MCF 10A (cell line): ENCODE results near the gene SPATA13. TPM values are rescaled to one million over a fixed set of nuclear protein-coding genes. Genes with fewer than 3 reads are reported as not detected.

Experiments
- BruUV-seq: library from RNA; stranded (reverse); fragments of 400-500 nt; replicated peaks from 2 replicates; lab custom pipeline; 2021; lab: Mats Ljungman, UMichigan
- CTCF ChIA-PET: fragments of 300-600 bp; sonication (Branson Sonifier 250); formaldehyde crosslinking; extraction: SDS; loops from one replicate; lab custom pipeline; 2021; ENCODE audit warnings: antibody characterized with exemption, inconsistent platforms; lab: Yijun Ruan, JAX
- POLR2A ChIA-PET: fragments of 300-600, 350-650 bp; sonication (Branson Sonifier 250); formaldehyde crosslinking; extraction: SDS; loops from one replicate; lab custom pipeline; 2020; ENCODE audit warnings: antibody characterized with exemption, inconsistent platforms; lab: Yijun Ruan, JAX
- DNase-seq: peaks from one replicate; pipeline ENCODE4 v3.0.0-alpha.2; 2018; ENCODE audit not compliant: unreplicated experiment
- H3K27ac Mint-ChIP-seq: one replicate; pipeline ENCODE4 v1.8.0; 2022; ENCODE audit warnings: mild to moderate bottlenecking, low read depth, mixed read lengths; ENCODE audit not compliant: unreplicated experiment
- H3K27me3 Mint-ChIP-seq: one replicate; pipeline ENCODE4 v1.8.0; 2022; ENCODE audit warnings: mixed read lengths; ENCODE audit not compliant: insufficient read depth, unreplicated experiment
- H3K36me3 Mint-ChIP-seq: one replicate; pipeline ENCODE4 v1.8.0; 2022; ENCODE audit warnings: mild to moderate bottlenecking, moderate library complexity, mixed read lengths; ENCODE audit not compliant: insufficient read depth, unreplicated experiment
- H3K4me1 Mint-ChIP-seq: one replicate; pipeline ENCODE4 v1.8.0; 2022; ENCODE audit warnings: mixed read lengths; ENCODE audit not compliant: insufficient read depth, unreplicated experiment
- H3K4me3 Mint-ChIP-seq: one replicate; pipeline ENCODE4 v1.8.0; 2022; ENCODE audit warnings: mild to moderate bottlenecking, moderate library complexity, mixed read lengths; ENCODE audit not compliant: unreplicated experiment
- H3K9me3 Mint-ChIP-seq: one replicate; pipeline ENCODE4 v1.8.0; 2022; ENCODE audit warnings: mixed read lengths; ENCODE audit not compliant: unreplicated experiment
- CTCF ChIP-seq: fragments of 200-600 bp; IDR thresholded peaks from one replicate; pipeline ENCODE4 v1.8.0; 2022; ENCODE audit warnings: antibody characterized with exemption, mild to moderate bottlenecking; ENCODE audit not compliant: unreplicated experiment
- intact Hi-C: fragments of 100-400 bp; cut with micrococcal nuclease; formaldehyde crosslinking; loops from 2 replicates; pipeline ENCODE4 v1.14.1; 2022
- total RNA-seq: library from RNA; stranded (reverse); gene quantifications from 2 replicates; pipeline ENCODE4 v1.2.3, GENCODE V29; 2022

The SPATA13 gene
- total RNA-seq, 1 experiment from 2014 or later = 2.2 TPM

GRCh38 chr13:24218977-24219376 lies 58.5 kb downstream of the SPATA13 start:
- no TSS peak for BruUV-seq
- ChIA-PET CTCF (interaction anchor here (0.5 to 5.8 kb wide), 24 partner anchors 9 to 1026 kb away, joined by 3 to 74 read pairs (median 3); partner anchors contain the start of gene SPATA13), POLR2A (interaction anchor here (0.6 to 1.6 kb wide), 2 partner anchors 199 to 329 kb away, joined by 3 to 5 read pairs; no protein-coding TSS in a partner anchor)
- intact Hi-C loops = no loop called here
- no peaks in the 10 kb centered on the region for H3K27me3 Mint-ChIP-seq
- H3K36me3 Mint-ChIP-seq = no peaks in the 10 kb centered on the region
- no peaks in the 10 kb centered on the region for H3K9me3 Mint-ChIP-seq
- DNase-seq = no peak
- TF ChIP-seq CTCF = no peak
- H3K27ac Mint-ChIP-seq = no peak overlapping the region
- no peaks in the 10 kb centered on the region for H3K4me1 Mint-ChIP-seq
- no peak overlapping the region for H3K4me3 Mint-ChIP-seq

- H3K4me3 Mint-ChIP-seq = no peak overlapping the region
- H3K4me1 Mint-ChIP-seq = no peaks in the 10 kb centered on the region
- H3K27ac Mint-ChIP-seq = no peak overlapping the region
- H3K9me3 Mint-ChIP-seq = no peaks in the 10 kb centered on the region
- peak; percentile 66 for TF ChIP-seq CTCF
- BruUV-seq = no TSS peak
- H3K27me3 Mint-ChIP-seq = no peaks in the 10 kb centered on the region
- peak; percentile 82 for DNase-seq
- POLR2A ChIA-PET = interaction anchor here (1.1 to 1.6 kb wide), 3 partner anchors 12 to 298 kb away, joined by 3 to 5 read pairs (median 3); no protein-coding TSS in a partner anchor
- intact Hi-C loops = loop anchor here (1.0 to 10.0 kb wide), 4 partner anchors 167 to 505 kb away; no protein-coding TSS in a partner anchor
- CTCF ChIA-PET = interaction anchor here (0.5 to 5.8 kb wide), 19 partner anchors 8 to 405 kb away, joined by 3 to 74 read pairs (median 4); no protein-coding TSS in a partner anchor
- no peaks in the 10 kb centered on the region for H3K36me3 Mint-ChIP-seq
Observed at GRCh38 chr13:24220086-24220703, 59.7 kb downstream of the SPATA13 start.

- BruUV-seq = no TSS peak
- POLR2A ChIA-PET = no interaction called here
- Mint-ChIP-seq H3K27ac (no peak overlapping the region), H3K36me3 (no peaks in the 10 kb centered on the region), H3K27me3 (no peaks in the 10 kb centered on the region), H3K4me1 (no peaks in the 10 kb centered on the region), H3K4me3 (no peak overlapping the region), H3K9me3 (no peaks in the 10 kb centered on the region)
- CTCF ChIA-PET = interaction anchor here (0.5 to 5.8 kb wide), 10 partner anchors 8 to 299 kb away, joined by 3 to 74 read pairs (median 4); no protein-coding TSS in a partner anchor
- no peak for DNase-seq
- no peak for TF ChIP-seq CTCF
- intact Hi-C loops = loop anchor here (10.0 kb wide), 1 partner anchor 504 kb away; no protein-coding TSS in a partner anchor
Observed at GRCh38 chr13:24221007-24221406, 60.5 kb downstream of the SPATA13 start.

- POLR2A ChIA-PET = no interaction called here
- no peaks in the 10 kb centered on the region for H3K27me3 Mint-ChIP-seq
- H3K9me3 Mint-ChIP-seq = no peaks in the 10 kb centered on the region
Observed at GRCh38 chr13:24222756-24223155, 62.2 kb downstream of the SPATA13 start.

More at GRCh38 chr13:24222756-24223155, 62.2 kb downstream of the SPATA13 start:
- BruUV-seq = no TSS peak
- Mint-ChIP-seq H3K4me1 (no peaks in the 10 kb centered on the region), H3K4me3 (no peak overlapping the region), H3K27ac (no peak overlapping the region), H3K36me3 (no peaks in the 10 kb centered on the region)
- intact Hi-C loops = loop anchor here (10.0 kb wide), 1 partner anchor 502 kb away; no protein-coding TSS in a partner anchor
- CTCF ChIA-PET = interaction anchor here (1.2 to 5.8 kb wide), 2 partner anchors 12 to 202 kb away, joined by 3 to 74 read pairs; no protein-coding TSS in a partner anchor
- no peak for DNase-seq
- TF ChIP-seq CTCF = no peak
